Fibroblast of lung (primary cell): Measurements from ENCODE around the gene ERBB4. TPM values are rescaled to one million over a fixed set of nuclear protein-coding genes. Genes with fewer than 3 reads are reported as not detected.

Experiments
- DNase-seq, 2 donors: peaks; one replicate each; pipeline versions ENCODE4 v3.0.0 to v3.0.0-alpha.2; 2010; ENCODE audit warnings: low read depth in 2 of 2
- H2AFZ ChIP-seq: 2 replicates; pipeline ENCODE4 v1.5.1; 2012; ENCODE audit warnings: low read length, control low read depth, inconsistent platforms
- H3K27ac ChIP-seq: 2 replicates; pipeline ENCODE4 v1.5.1; 2011; ENCODE audit warnings: low read length, control low read depth; ENCODE audit not compliant: insufficient read depth
- H3K27me3 ChIP-seq: 2 replicates; pipeline ENCODE4 v1.5.1; 2011; ENCODE audit warnings: mild to moderate bottlenecking, low read length; ENCODE audit not compliant: control insufficient read depth, insufficient read depth
- H3K36me3 ChIP-seq: 2 replicates; pipeline ENCODE4 v1.5.1; 2011; ENCODE audit warnings: low read length; ENCODE audit not compliant: control insufficient read depth, insufficient read depth
- H3K4me1 ChIP-seq: 2 replicates; pipeline ENCODE4 v1.5.1; 2011; ENCODE audit warnings: low read length; ENCODE audit not compliant: control insufficient read depth, insufficient read depth; ENCODE audit errors: extremely low read depth
- H3K4me2 ChIP-seq: 2 replicates; pipeline ENCODE4 v1.5.1; 2011; ENCODE audit warnings: low read length, control low read depth; ENCODE audit not compliant: insufficient read depth; ENCODE audit errors: extremely low read depth
- H3K4me3 ChIP-seq, 4 experiments: fragments of 200-600 bp in 1 of 4; sonication (generic) in 1 of 4; replicated peaks in 1 of 4; 2 replicates each; pipeline ENCODE4 v1.5.1; 2011 to 2016; ENCODE audit warnings: low read length in 4 of 4, low read depth in 3 of 4, mild to moderate bottlenecking in 3 of 4, control low read depth in 2 of 4, inconsistent platforms in 1 of 4, mixed read lengths in 1 of 4; ENCODE audit not compliant: insufficient read depth in 1 of 4; ENCODE audit errors: control extremely low read depth in 1 of 4
- H3K79me2 ChIP-seq: 2 replicates; pipeline ENCODE4 v1.5.1; 2012; ENCODE audit warnings: mild to moderate bottlenecking, low read length, inconsistent platforms; ENCODE audit not compliant: control insufficient read depth, insufficient read depth
- H3K9ac ChIP-seq: 2 replicates; pipeline ENCODE4 v1.5.1; 2011; ENCODE audit warnings: mild to moderate bottlenecking, low read length, control low read depth; ENCODE audit not compliant: insufficient read depth
- H3K9me3 ChIP-seq: 2 replicates; pipeline ENCODE4 v1.5.1; 2012; ENCODE audit warnings: low read depth, low read length; ENCODE audit not compliant: control insufficient read depth, insufficient read depth
- H4K20me1 ChIP-seq: 2 replicates; pipeline ENCODE4 v1.5.1; 2011; ENCODE audit warnings: low read length; ENCODE audit not compliant: control insufficient read depth, insufficient read depth; ENCODE audit errors: extremely low read depth
- CTCF ChIP-seq, 2 donors: IDR thresholded peaks in 1 of 2; conservative IDR thresholded peaks in 1 of 2; 1 replicate in 1 of 2; 2 replicates in 1 of 2; pipeline ENCODE4 v1.5.1; 2011 to 2012; ENCODE audit warnings: low read length in 2 of 2, control low read depth in 1 of 2, inconsistent platforms in 1 of 2, low read depth in 1 of 2, mild to moderate bottlenecking in 1 of 2
- EZH2 ChIP-seq: IDR thresholded peaks from 2 replicates; pipeline ENCODE4 v1.5.1; 2012; ENCODE audit warnings: low read length, control low read depth, mild to moderate bottlenecking; ENCODE audit errors: missing control alignments
- polyA plus RNA-seq, 2 donors: library from polyadenylated mRNA; depleted of rRNA in 1 of 2; stranded (reverse) in 1 of 2; unstranded in 1 of 2; fragments of >200 nt; gene quantifications; 2 replicates each; pipeline ENCODE4 v1.2.1, GENCODE V29; 2011 to 2012; ENCODE audit warnings: missing spikeins in 1 of 2
- total RNA-seq: library from RNA; depleted of rRNA; stranded (reverse); fragments of >200 nt; gene quantifications from 2 replicates; pipeline ENCODE4 v1.2.1, GENCODE V29; 2014

The ERBB4 gene
- total and polyA plus RNA-seq, 2 donors (not counting 1 experiment from before 2014, with no cell fraction given): 0.08 to 0.17 TPM

GRCh38 chr2:211397764-211398163 lies 1140.8 kb downstream of the ERBB4 start:
- Histone ChIP-seq H3K4me2 (no peak overlapping the region), H3K9me3 (no peaks in the 10 kb centered on the region), H3K4me1 (no peaks in the 10 kb centered on the region), H3K79me2 (no peaks in the 10 kb centered on the region), H3K9ac (no peak overlapping the region), H3K4me3 (no peak overlapping the region), H4K20me1 (no peaks in the 10 kb centered on the region), H2AFZ (no peak overlapping the region), H3K27me3 (no peaks in the 10 kb centered on the region), H3K36me3 (no peaks in the 10 kb centered on the region), H3K27ac (no peak overlapping the region)
- TF ChIP-seq CTCF (conservative IDR thresholded peaks at IDR 0.05 in 1 of 2, IDR thresholded peaks at IDR 0.05 in 1 of 2; ENCODE audit: low read depth in 1 of 2, low read length in 2 of 2) (no peak), EZH2 (no peak)
- DNase-seq: no peak

GRCh38 chr2:211396815-211397214 lies 1141.8 kb downstream of the ERBB4 start:
- no peaks in the 10 kb centered on the region for H3K79me2 ChIP-seq
- H3K9ac ChIP-seq: no peak overlapping the region
- no peaks in the 10 kb centered on the region for H3K36me3 ChIP-seq
- no peaks in the 10 kb centered on the region for H3K9me3 ChIP-seq
- no peak overlapping the region for H3K27ac ChIP-seq
- no peak overlapping the region for H3K4me3 ChIP-seq
- TF ChIP-seq EZH2 (no peak), CTCF (conservative IDR thresholded peaks at IDR 0.05 in 1 of 2, IDR thresholded peaks at IDR 0.05 in 1 of 2; ENCODE audit: low read depth in 1 of 2, low read length in 2 of 2) (no peak)
- H2AFZ ChIP-seq: no peak overlapping the region
- no peaks in the 10 kb centered on the region for H4K20me1 ChIP-seq
- H3K4me2 ChIP-seq: no peak overlapping the region
- no peaks in the 10 kb centered on the region for H3K4me1 ChIP-seq
- DNase-seq: no peak
- no peaks in the 10 kb centered on the region for H3K27me3 ChIP-seq

GRCh38 chr2:211391189-211391567 lies 1147.4 kb downstream of the ERBB4 start:
- Histone ChIP-seq H2AFZ (no peak overlapping the region), H3K9me3 (no peaks in the 10 kb centered on the region), H3K4me3 (no peak overlapping the region), H3K4me2 (no peak overlapping the region), H3K79me2 (no peaks in the 10 kb centered on the region), H3K27me3 (no peaks in the 10 kb centered on the region), H4K20me1 (no peaks in the 10 kb centered on the region), H3K9ac (no peak overlapping the region), H3K36me3 (no peaks in the 10 kb centered on the region), H3K27ac (no peak overlapping the region), H3K4me1 (no peaks in the 10 kb centered on the region)
- no peak for DNase-seq
- TF ChIP-seq CTCF (conservative IDR thresholded peaks at IDR 0.05 in 1 of 2, IDR thresholded peaks at IDR 0.05 in 1 of 2; ENCODE audit: low read depth in 1 of 2, low read length in 2 of 2) (no peak), EZH2 (no peak)
